K562 (cell line): ENCODE data around the gene TOR1AIP2. TPM values are rescaled to one million over a fixed set of nuclear protein-coding genes. Genes with fewer than 3 reads are reported as not detected.

Experiments used
- CEBPG ChIP-seq, 3 experiments: fragments of 200-800 bp in 1 of 3; sonication (Bioruptor generic) in 1 of 3; sonication (generic) in 1 of 3; formaldehyde crosslinking in 1 of 3; IDR thresholded peaks in 2 of 3; conservative IDR thresholded peaks in 1 of 3; 2 replicates each; pipeline versions ENCODE4 v1.6.1 to v1.8.0; 2016 to 2022; ENCODE audit warnings: missing compliant biosample characterization in 2 of 3, missing genetic modification characterization in 2 of 3, mild to moderate bottlenecking in 1 of 3, missing genetic modification reagents in 1 of 3
- CREB5 ChIP-seq: fragments of 250-450 bp; sonication (Bioruptor Pico); IDR thresholded peaks from 2 replicates; pipeline ENCODE4 v1.5.0; 2020; ENCODE audit warnings: mild to moderate bottlenecking
- E2F4 ChIP-seq: sonication (generic); formaldehyde crosslinking; IDR thresholded peaks from 2 replicates; pipeline ENCODE4 v1.8.0; 2022; ENCODE audit warnings: mild to moderate bottlenecking, low read depth, missing genetic modification reagents
- KAT7 ChIP-seq: sonication (generic); formaldehyde crosslinking; IDR thresholded peaks from 2 replicates; pipeline ENCODE4 v1.8.0; 2022; ENCODE audit warnings: missing genetic modification reagents, mild to moderate bottlenecking, borderline replicate concordance
- MCM7 ChIP-seq, 2 experiments: fragments of 450-650 bp; IDR thresholded peaks; 2 replicates each; pipeline ENCODE4 v1.6.1; 2016 to 2018
- NKRF ChIP-seq: fragments of 450-650 bp; IDR thresholded peaks from 2 replicates; pipeline ENCODE4 v1.6.1; 2016; ENCODE audit warnings: borderline replicate concordance
- RAD21 ChIP-seq, 2 experiments: fragments of 250-450 bp in 1 of 2; fragments of 450-650 bp in 1 of 2; sonication (Bioruptor Pico) in 1 of 2; formaldehyde crosslinking in 1 of 2; IDR thresholded peaks in 1 of 2; conservative IDR thresholded peaks in 1 of 2; 2 replicates each; pipeline versions ENCODE4 v1.4.0 to v1.8.0; 2020 to 2022; ENCODE audit warnings: mild to moderate bottlenecking in 2 of 2, moderate library complexity in 1 of 2
- RFX7 ChIP-seq: fragments of 250-450 bp; sonication (Bioruptor Pico); IDR thresholded peaks from 2 replicates; pipeline ENCODE4 v1.5.1; 2021; ENCODE audit warnings: mild to moderate bottlenecking
- SNRNP70 ChIP-seq: fragments of 200-400 bp; formaldehyde crosslinking; optimal IDR thresholded peaks from 2 replicates; pipeline ENCODE3; 2017; ENCODE audit warnings: low read depth, low read length
- TAF9B ChIP-seq: fragments of 450-650 bp; IDR thresholded peaks from 2 replicates; pipeline ENCODE4 v1.6.1; 2018; ENCODE audit warnings: mild to moderate bottlenecking; ENCODE audit not compliant: partially characterized antibody
- TOE1 ChIP-seq, 2 experiments: fragments of 450-650 bp in 1 of 2; sonication (generic) in 1 of 2; formaldehyde crosslinking in 1 of 2; IDR thresholded peaks; 2 replicates each; pipeline versions ENCODE4 v1.7.1 to v1.8.0; 2016 to 2022; ENCODE audit warnings: borderline replicate concordance in 2 of 2, mild to moderate bottlenecking in 2 of 2, antibody characterized with exemption in 1 of 2, inconsistent platforms in 1 of 2, low read depth in 1 of 2, missing genetic modification reagents in 1 of 2, moderate library complexity in 1 of 2
- ZBTB11 ChIP-seq, 3 experiments: fragments of 200-800 bp in 1 of 3; fragments of 250-450 bp in 1 of 3; fragments of 450-650 bp in 1 of 3; sonication (Bioruptor Pico) in 1 of 3; sonication (Bioruptor generic) in 1 of 3; formaldehyde crosslinking in 1 of 3; IDR thresholded peaks; 2 replicates each; pipeline versions ENCODE4 v1.6.1 to v1.8.0; 2016 to 2022; ENCODE audit warnings: mild to moderate bottlenecking in 2 of 3, missing genetic modification characterization in 2 of 3, missing compliant biosample characterization in 1 of 3, moderate library complexity in 1 of 3
- ZNF274 ChIP-seq: IDR thresholded peaks from 2 replicates; pipeline ENCODE4 v1.6.1; 2011; ENCODE audit warnings: low read depth, mild to moderate bottlenecking, low read length, moderate library complexity, borderline replicate concordance
- ZNF655 ChIP-seq: fragments of 250-450 bp; sonication (Bioruptor Pico); IDR thresholded peaks from 2 replicates; pipeline ENCODE4 v1.5.0; 2021
- polyA plus RNA-seq, 8 experiments: library from polyadenylated mRNA; depleted of rRNA in 4 of 8; stranded (reverse) in 5 of 8; unstranded in 3 of 8; fragments of >200 nt; fragmentation: Nextera tagmentation in 2 of 8; fragmentation: Illumina TruSeq in 1 of 8; extraction: Ambion mirVana in 2 of 8; extraction: Trizol in 1 of 8; gene quantifications; 2 replicates each; pipeline versions ENCODE4 v1.2.1 to v1.2.3, GENCODE V29; 2011 to 2014; ENCODE audit warnings: inconsistent platforms in 1 of 8, missing spikeins in 1 of 8
- total RNA-seq, 7 experiments: library from RNA; depleted of rRNA in 6 of 7; stranded (reverse); fragments of >200 nt in 6 of 7; fragmentation: Illumina TruSeq in 2 of 7; extraction: Trizol in 2 of 7; gene quantifications; 2 replicates each; pipeline versions ENCODE4 v1.2.1 to v1.2.3, GENCODE V29; 2011 to 2021; ENCODE audit warnings: low replicate concordance in 1 of 7

The TOR1AIP2 gene
- total and polyA plus RNA-seq, 9 of the 15 experiments (the other 6 are each of a cell fraction or from before 2014, with no cell fraction given), result 16.7 to 122 (median 41.4) TPM

GRCh38 chr1:179882253-179883039, 4.8 kb upstream of the TOR1AIP2 start, which contains the start of gene TOR1AIP1 (continued):
- TF ChIP-seq TOE1 (IDR thresholded peaks at IDR 0.05; ENCODE audit: borderline replicate concordance) (peak; percentile 92), TOE1 (CRISPR knock-in tag; IDR thresholded peaks at IDR 0.05; ENCODE audit: borderline replicate concordance, low read depth) (peak; percentile 90; the same call in 1 of the 2 replicates), ZNF655 (CRISPR knock-in tag) (0 out of 2 replicates have a peak, but pooled peaks have one; percentile 13), E2F4 (CRISPR knock-in tag) (peak; percentile 75), KAT7 (CRISPR knock-in tag) (peak; percentile 99), MCM7 (IDR thresholded peaks at IDR 0.05) (no peak), RFX7 (CRISPR knock-in tag) (peak; percentile 68; the same call in 1 of the 2 replicates), SNRNP70 (no peak), NKRF (peak; percentile 59), CREB5 (CRISPR knock-in tag) (no peak), TAF9B (peak; percentile 99), CEBPG (CRISPR knock-in tag; IDR thresholded peaks at IDR 0.05) (no peak), CEBPG (tag; conservative IDR thresholded peaks at IDR 0.05 in 1 of 2, IDR thresholded peaks at IDR 0.05 in 1 of 2) (no peak), RAD21 (CRISPR knock-in tag; conservative IDR thresholded peaks at IDR 0.05 in 1 of 2, IDR thresholded peaks at IDR 0.05 in 1 of 2) (peak; percentile 37 to 41), ZBTB11 (CRISPR knock-in tag; IDR thresholded peaks at IDR 0.05) (peak; percentile 100), ZNF274 (no peak)
